MM.1S (cell line): ENCODE measurements around the gene TMTC2.

Experiments used
- CTCF ChIP-seq: fragments of 300-600 bp; sonication (generic); IDR thresholded peaks from 2 replicates; pipeline ENCODE4 v1.5.1; 2016; ENCODE audit warnings: antibody characterized with exemption, low read length, mixed read lengths
- EZH2 ChIP-seq: fragments of 300-600 bp; sonication (generic); optimal IDR thresholded peaks from 2 replicates; pipeline ENCODE3; 2017; ENCODE audit warnings: low read depth, mild to moderate bottlenecking, antibody characterized with exemption, low read length, mixed read lengths

DNA sequence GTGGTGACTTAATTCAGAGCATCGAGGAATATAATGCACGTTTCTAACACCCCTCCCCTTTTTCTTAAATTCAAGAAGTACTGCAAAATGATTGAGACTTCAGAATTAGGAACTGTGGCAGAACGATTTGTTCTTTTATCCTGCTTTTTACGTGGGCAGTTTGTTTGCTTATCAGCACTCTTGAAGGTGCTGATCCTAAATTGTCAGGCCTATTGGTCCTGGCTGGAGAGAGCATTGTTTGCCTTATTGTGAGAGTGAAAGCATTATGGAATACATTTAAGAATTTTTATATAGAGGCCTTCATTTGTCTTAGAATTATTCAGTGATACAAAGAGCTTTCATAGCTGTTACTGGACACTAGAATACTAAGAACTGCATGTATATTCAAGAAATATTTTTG is 59.1 kb downstream of the TMTC2 start:
- TF ChIP-seq CTCF (no peak), EZH2 (no peak)
